ENCODE measurements around the gene JAK1. TPM values are rescaled to one million over a fixed set of nuclear protein-coding genes. Genes with fewer than 3 reads are reported as not detected.

Gene JAK1
- total RNA-seq (55.2 TPM), polyA plus RNA-seq (ENCODE audit: insufficient read depth in 1 of 8, insufficient read length in 8 of 8, low replicate concordance in 1 of 8) (10 to 100 TPM; 49.2 to 69.5 (median 56.2) TPM)
- long read RNA-seq, donor 1, full-length matches to known transcripts = 3 of 21 reads
- long read RNA-seq, donor 1, partial matches to known transcripts = 18 of 21 reads
- long read RNA-seq, donor 1, other reads (novel, unspliced or antisense) = 0 of 21 reads
- long read RNA-seq, donor 2 = 0 reads
- long read RNA-seq, donor 3, full-length matches to known transcripts = 3 of 9 reads
- long read RNA-seq, donor 3, partial matches to known transcripts = 6 of 9 reads
- long read RNA-seq, donor 3, other reads (novel, unspliced or antisense) = 0 of 9 reads
- long read RNA-seq, donor 4, full-length matches to known transcripts = 4 of 35 reads
- long read RNA-seq, donor 4, partial matches to known transcripts = 31 of 35 reads
- long read RNA-seq, donor 4, other reads (novel, unspliced or antisense) = 0 of 35 reads
- long read RNA-seq, donor 5, full-length matches to known transcripts = 7 of 54 reads
- long read RNA-seq, donor 5, partial matches to known transcripts = 47 of 54 reads
- long read RNA-seq, donor 5, other reads (novel, unspliced or antisense) = 0 of 54 reads
- long read RNA-seq, donor 6, full-length matches to known transcripts = 6 of 6 reads
- long read RNA-seq, donor 6, partial matches to known transcripts = 0 of 6 reads
- long read RNA-seq, donor 6, other reads (novel, unspliced or antisense) = 0 of 6 reads
- long read RNA-seq, donor 7, full-length matches to known transcripts = 3 of 3 reads
- long read RNA-seq, donor 7, partial matches to known transcripts = 0 of 3 reads
- long read RNA-seq, donor 7, other reads (novel, unspliced or antisense) = 0 of 3 reads
- long read RNA-seq, donor 8, full-length matches to known transcripts = 2 of 2 reads
- long read RNA-seq, donor 8, partial matches to known transcripts = 0 of 2 reads
- long read RNA-seq, donor 8, other reads (novel, unspliced or antisense) = 0 of 2 reads
- long read RNA-seq, donor 9, full-length matches to known transcripts = 3 of 3 reads
- long read RNA-seq, donor 9, partial matches to known transcripts = 0 of 3 reads
- long read RNA-seq, donor 9, other reads (novel, unspliced or antisense) = 0 of 3 reads
- long read RNA-seq, donor 10, full-length matches to known transcripts = 6 of 18 reads
- long read RNA-seq, donor 10, partial matches to known transcripts = 12 of 18 reads
- long read RNA-seq, donor 10, other reads (novel, unspliced or antisense) = 0 of 18 reads
- long read RNA-seq, donor 11, full-length matches to known transcripts = 3 of 10 reads
- long read RNA-seq, donor 11, partial matches to known transcripts = 7 of 10 reads
- long read RNA-seq, donor 11, other reads (novel, unspliced or antisense) = 0 of 10 reads

DNA sequence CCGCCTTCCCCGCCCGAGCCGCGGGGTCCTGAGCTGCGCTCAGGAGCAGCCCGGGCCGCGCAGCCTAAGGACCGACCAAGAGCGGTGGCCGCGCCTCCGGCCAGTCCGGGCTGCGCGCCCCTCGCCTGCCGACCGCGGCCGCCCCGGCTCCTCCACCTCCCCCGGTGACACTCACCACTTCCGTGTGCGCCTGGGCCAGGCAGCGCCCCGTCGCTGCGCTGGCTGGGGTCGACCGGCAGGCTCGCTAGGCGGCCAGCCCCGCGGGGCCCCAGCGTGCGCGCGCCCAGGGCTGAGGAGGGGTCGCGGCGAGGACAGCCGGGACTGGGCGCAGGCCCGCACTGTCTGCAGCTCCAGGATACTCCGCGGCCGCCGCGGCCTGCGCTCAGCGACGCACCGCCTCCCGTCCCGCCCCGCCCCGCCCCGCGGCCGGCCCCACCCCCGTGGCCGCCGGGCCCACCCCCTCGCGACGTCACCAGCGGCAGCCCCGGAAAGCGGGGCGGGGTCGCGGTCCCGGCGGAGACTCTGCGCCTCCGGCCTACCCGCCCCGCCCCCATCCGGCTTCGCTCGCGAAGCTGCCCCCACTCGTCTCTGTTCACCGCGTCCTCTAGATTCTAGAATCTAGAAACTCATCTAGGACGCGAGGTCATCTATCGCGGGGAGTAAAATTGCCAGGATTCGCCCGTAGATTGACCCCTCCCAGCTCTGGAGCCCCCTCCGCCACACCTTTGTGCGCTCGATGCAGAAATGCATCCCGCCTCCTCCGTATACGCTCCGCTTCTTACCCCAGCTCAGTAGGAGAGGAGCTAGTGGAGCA lies at the start of gene JAK1:
Gene JAK1, minus strand, starts transcription at position 392 of the 814 bp plus-strand sequence. CDS start 80,285 bp downstream, outside the sequence.
- H3K27me3 ChIP-seq (ENCODE audit: control insufficient read depth, insufficient read depth, low read length) = no peaks in the 10 kb centered on the region
- H3K36me3 ChIP-seq (ENCODE audit: control insufficient read depth, insufficient read depth, low read length) = no peaks in the 10 kb centered on the region
- peak within 1 kb of the TSS; percentile 99 for H3K27ac ChIP-seq (ENCODE audit: low read length)
- under 1% methylated on average over 96 of the region's 100 CpGs for WGBS (ENCODE audit: insufficient coverage)
- no peaks in the 10 kb centered on the region for H3K9me3 ChIP-seq (replicated peaks; ENCODE audit: control insufficient read depth, low read depth, low read length)
- peak within 1 kb of the TSS; percentile 91 for H3K4me3 ChIP-seq (ENCODE audit: low read length)
- peaks cover 11% of the 10 kb centered on the region for H3K4me1 ChIP-seq (ENCODE audit: control insufficient read depth, insufficient read depth, low read length)
- peak; percentile 95 for DNase-seq

- peaks cover 5% of the 10 kb centered on the region for H3K9me3 ChIP-seq (replicated peaks; ENCODE audit: control insufficient read depth, low read depth, low read length)
- H3K27me3 ChIP-seq (ENCODE audit: control insufficient read depth, insufficient read depth, low read length) = no peaks in the 10 kb centered on the region
- DNase-seq = no peak
- H3K36me3 ChIP-seq (ENCODE audit: control insufficient read depth, insufficient read depth, low read length) = no peaks in the 10 kb centered on the region
- H3K27ac ChIP-seq (ENCODE audit: low read length) = no peak overlapping the region
- no peaks in the 10 kb centered on the region for H3K4me1 ChIP-seq (ENCODE audit: control insufficient read depth, insufficient read depth, low read length)
- no peak overlapping the region for H3K4me3 ChIP-seq (ENCODE audit: low read length)
Observed at GRCh38 chr1:65014321-65014720, 48.0 kb upstream of the JAK1 start.

GRCh38 chr1:65011983-65012382 lies 45.6 kb upstream of the JAK1 start:
- WGBS (ENCODE audit: insufficient coverage) = 85% methylated on average over 1 of the region's 2 CpGs
- Histone ChIP-seq H3K36me3 (ENCODE audit: control insufficient read depth, insufficient read depth, low read length) (no peaks in the 10 kb centered on the region), H3K4me3 (ENCODE audit: low read length) (no peak overlapping the region), H3K27ac (ENCODE audit: low read length) (no peak overlapping the region), H3K4me1 (ENCODE audit: control insufficient read depth, insufficient read depth, low read length) (no peaks in the 10 kb centered on the region), H3K27me3 (ENCODE audit: control insufficient read depth, insufficient read depth, low read length) (no peaks in the 10 kb centered on the region), H3K9me3 (replicated peaks; ENCODE audit: control insufficient read depth, low read depth, low read length) (peaks cover 5% of the 10 kb centered on the region)
- DNase-seq = no peak

DNA sequence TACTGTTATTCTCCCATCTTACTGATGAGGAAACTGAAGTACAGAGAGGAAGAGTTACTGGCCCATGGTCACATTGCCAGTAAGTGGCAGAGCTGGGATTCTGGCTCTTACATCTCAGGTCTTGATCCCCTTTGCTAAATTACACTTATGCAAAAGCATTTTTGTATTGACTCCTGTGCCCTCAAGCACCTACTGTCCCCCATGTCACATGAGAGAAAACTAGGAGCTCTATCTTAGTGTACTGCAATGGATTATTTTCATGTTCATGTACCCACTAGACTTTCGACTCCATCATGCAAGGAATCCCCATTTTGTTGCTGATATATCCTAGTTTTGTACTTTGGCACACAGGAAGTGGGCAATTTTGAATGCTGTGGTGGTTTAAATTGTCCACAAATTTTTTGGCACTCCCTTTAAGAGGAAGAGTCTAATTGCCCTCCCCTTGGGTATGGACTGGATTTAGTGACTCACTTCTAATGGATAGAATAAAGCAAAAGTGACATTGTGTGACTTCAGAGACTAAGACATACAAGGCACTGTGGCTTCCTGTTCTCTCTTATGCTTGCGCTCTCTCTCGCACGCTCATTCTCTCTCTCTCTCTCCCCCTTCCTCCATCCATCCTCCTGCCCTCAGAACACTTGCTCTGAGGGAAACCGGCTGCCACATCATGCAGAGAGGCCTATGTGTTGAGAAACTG lies 43.5 kb upstream of the JAK1 start:
- Histone ChIP-seq H3K4me3 (ENCODE audit: low read length) (no peak overlapping the region), H3K9me3 (replicated peaks; ENCODE audit: control insufficient read depth, low read depth, low read length) (peaks cover 5% of the 10 kb centered on the region), H3K27me3 (ENCODE audit: control insufficient read depth, insufficient read depth, low read length) (no peaks in the 10 kb centered on the region), H3K4me1 (ENCODE audit: control insufficient read depth, insufficient read depth, low read length) (no peaks in the 10 kb centered on the region), H3K27ac (ENCODE audit: low read length) (no peak overlapping the region), H3K36me3 (ENCODE audit: control insufficient read depth, insufficient read depth, low read length) (no peaks in the 10 kb centered on the region)
- WGBS (ENCODE audit: insufficient coverage) = 83% methylated on average over 2 of the region's 5 CpGs
- no peak for DNase-seq

GRCh38 chr1:65009176-65009575 lies 42.8 kb upstream of the JAK1 start:
- Histone ChIP-seq H3K36me3 (ENCODE audit: control insufficient read depth, insufficient read depth, low read length) (no peaks in the 10 kb centered on the region), H3K4me3 (ENCODE audit: low read length) (no peak overlapping the region), H3K27ac (ENCODE audit: low read length) (no peak overlapping the region), H3K4me1 (ENCODE audit: control insufficient read depth, insufficient read depth, low read length) (no peaks in the 10 kb centered on the region), H3K9me3 (replicated peaks; ENCODE audit: control insufficient read depth, low read depth, low read length) (peaks cover 5% of the 10 kb centered on the region), H3K27me3 (ENCODE audit: control insufficient read depth, insufficient read depth, low read length) (no peaks in the 10 kb centered on the region)
- no CpG with 5 or more reads among the region's 1 CpG for WGBS (ENCODE audit: insufficient coverage)
- DNase-seq = no peak

DNA sequence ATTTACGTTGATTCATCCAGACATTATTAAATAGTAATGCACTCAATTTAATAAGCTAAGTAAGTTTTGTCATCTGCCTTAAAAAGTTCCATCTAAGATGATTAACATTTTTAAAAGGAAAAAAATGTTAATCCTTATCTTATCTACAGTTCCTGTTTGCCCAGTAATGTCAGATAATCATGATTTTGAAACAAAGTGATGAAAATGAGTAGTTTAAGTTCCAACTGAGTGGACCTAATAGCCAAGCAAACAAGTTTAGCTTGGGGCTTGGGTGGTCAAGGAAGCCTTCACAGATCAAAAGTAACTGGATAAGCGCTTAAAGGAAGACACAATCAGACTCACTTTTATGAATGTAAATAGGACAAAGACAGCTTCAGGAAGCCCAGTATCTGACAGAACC lies 40.5 kb upstream of the JAK1 start:
- H3K36me3 ChIP-seq (ENCODE audit: control insufficient read depth, insufficient read depth, low read length) = no peaks in the 10 kb centered on the region
- H3K4me1 ChIP-seq (ENCODE audit: control insufficient read depth, insufficient read depth, low read length) = peaks cover 9% of the 10 kb centered on the region
- DNase-seq = no peak
- WGBS (ENCODE audit: insufficient coverage) = no CpG with 5 or more reads among the region's 2 CpGs
- H3K27me3 ChIP-seq (ENCODE audit: control insufficient read depth, insufficient read depth, low read length) = peaks cover 7% of the 10 kb centered on the region
- peaks cover 5% of the 10 kb centered on the region for H3K9me3 ChIP-seq (replicated peaks; ENCODE audit: control insufficient read depth, low read depth, low read length)
- no peak overlapping the region for H3K27ac ChIP-seq (ENCODE audit: low read length)
- H3K4me3 ChIP-seq (ENCODE audit: low read length) = no peak overlapping the region

DNA sequence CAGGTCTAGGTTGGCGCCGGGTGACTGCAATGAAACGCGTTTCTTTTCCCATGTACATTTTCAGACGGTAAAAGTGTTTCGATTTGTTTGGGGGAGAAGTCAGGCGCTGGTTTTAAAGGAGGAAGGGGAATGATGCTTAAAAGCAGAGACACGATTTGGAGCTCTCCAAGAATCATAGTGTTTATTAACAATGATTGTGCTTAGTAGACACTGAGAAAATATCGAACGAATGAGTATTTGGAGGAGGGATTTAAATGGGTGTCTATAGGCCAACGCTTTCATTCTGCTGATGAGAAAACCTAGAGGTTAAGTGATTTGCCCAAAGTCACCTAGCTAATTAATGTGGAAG lies 36.9 kb upstream of the JAK1 start:
- WGBS (ENCODE audit: insufficient coverage) = 17% methylated on average over 4 of the region's 11 CpGs
- peaks cover 2% of the 10 kb centered on the region for H3K9me3 ChIP-seq (replicated peaks; ENCODE audit: control insufficient read depth, low read depth, low read length)
- peaks cover 7% of the 10 kb centered on the region for H3K27me3 ChIP-seq (ENCODE audit: control insufficient read depth, insufficient read depth, low read length)
- peak overlapping the region; percentile 61 for H3K4me3 ChIP-seq (ENCODE audit: low read length)
- H3K27ac ChIP-seq (ENCODE audit: low read length) = peak overlapping the region; percentile 29
- no peak for DNase-seq
- H3K4me1 ChIP-seq (ENCODE audit: control insufficient read depth, insufficient read depth, low read length) = peaks cover 14% of the 10 kb centered on the region
- no peaks in the 10 kb centered on the region for H3K36me3 ChIP-seq (ENCODE audit: control insufficient read depth, insufficient read depth, low read length)

- no peaks in the 10 kb centered on the region for H3K36me3 ChIP-seq (ENCODE audit: control insufficient read depth, insufficient read depth, low read length)
- H3K4me3 ChIP-seq (ENCODE audit: low read length) = peak overlapping the region; percentile 61
- H3K9me3 ChIP-seq (replicated peaks; ENCODE audit: control insufficient read depth, low read depth, low read length) = peaks cover 4% of the 10 kb centered on the region
- H3K27me3 ChIP-seq (ENCODE audit: control insufficient read depth, insufficient read depth, low read length) = peaks cover 7% of the 10 kb centered on the region
- peak; percentile 81 for DNase-seq
- WGBS (ENCODE audit: insufficient coverage) = under 1% methylated on average over 65 of the region's 72 CpGs
- H3K27ac ChIP-seq (ENCODE audit: low read length) = peak overlapping the region; percentile 74
- peaks cover 14% of the 10 kb centered on the region for H3K4me1 ChIP-seq (ENCODE audit: control insufficient read depth, insufficient read depth, low read length)
Observed at GRCh38 chr1:65002508-65003315, 36.4 kb upstream of the JAK1 start.
